Skeletal muscle cell (primary cell): ENCODE data around the gene SKAP1.
"Not testable (repeated sequence)": the region's sequence is repeated elsewhere in the genome, so short reads cannot be mapped to it uniquely, and the experiment has no call there.

ENCODE experiments used
- DNase-seq: peaks from one replicate; pipeline ENCODE4 v3.0.0-alpha.2; 2010; ENCODE audit warnings: low read depth
- H3K4me3 ChIP-seq: 2 replicates; pipeline ENCODE4 v1.5.1; 2011; ENCODE audit warnings: low read depth, mild to moderate bottlenecking, control low read depth, low read length, moderate library complexity

The SKAP1 gene

DNA sequence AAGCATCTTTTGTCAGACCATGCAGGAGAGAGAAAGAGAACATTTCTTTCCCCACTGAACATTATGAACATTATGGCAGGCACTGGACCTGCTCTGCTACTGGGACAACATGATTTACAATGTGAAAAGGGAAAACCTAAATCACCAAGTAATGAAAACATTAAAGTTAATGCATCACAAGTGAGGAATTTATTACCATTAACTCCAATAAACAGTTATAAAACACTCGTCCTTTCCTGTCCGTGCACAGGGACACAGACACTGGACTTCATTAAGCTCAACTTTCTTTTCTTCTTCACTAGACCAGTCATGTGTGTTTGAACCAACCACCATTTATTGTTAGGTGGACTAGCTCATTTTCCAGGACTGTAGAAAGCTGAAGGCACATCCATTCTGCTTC lies 227.1 kb downstream of the SKAP1 start:
- no peak for DNase-seq
- H3K4me3 ChIP-seq = no peak overlapping the region

DNA sequence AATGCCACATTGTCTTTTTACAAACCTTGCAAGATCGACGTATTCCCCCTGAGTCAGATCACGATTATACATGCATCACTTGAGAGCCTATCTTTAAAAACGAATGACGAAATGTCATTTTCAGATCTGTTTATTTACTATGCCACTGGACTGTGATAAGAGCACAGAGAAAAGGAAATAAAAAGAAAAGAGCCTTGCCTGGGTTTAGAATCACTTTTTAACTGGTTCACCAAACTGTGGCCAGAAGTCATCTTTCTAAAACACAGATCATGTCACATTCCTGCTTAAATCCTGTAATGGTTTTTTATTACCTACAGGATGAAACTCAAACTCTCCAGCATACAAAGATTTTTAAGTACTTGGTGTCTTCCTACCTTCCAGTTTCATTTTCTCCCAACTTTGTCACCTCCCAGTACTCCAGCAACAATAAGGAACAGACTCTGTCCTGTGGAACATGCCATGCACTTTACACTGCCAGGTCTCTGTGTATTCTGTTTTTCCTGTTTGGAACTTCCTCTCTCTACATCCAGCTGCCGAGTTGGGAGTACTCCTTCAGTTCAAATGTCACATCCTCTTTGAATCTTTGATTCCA lies 231.0 kb downstream of the SKAP1 start:
- H3K4me3 ChIP-seq = no peak overlapping the region
- no peak for DNase-seq

DNA sequence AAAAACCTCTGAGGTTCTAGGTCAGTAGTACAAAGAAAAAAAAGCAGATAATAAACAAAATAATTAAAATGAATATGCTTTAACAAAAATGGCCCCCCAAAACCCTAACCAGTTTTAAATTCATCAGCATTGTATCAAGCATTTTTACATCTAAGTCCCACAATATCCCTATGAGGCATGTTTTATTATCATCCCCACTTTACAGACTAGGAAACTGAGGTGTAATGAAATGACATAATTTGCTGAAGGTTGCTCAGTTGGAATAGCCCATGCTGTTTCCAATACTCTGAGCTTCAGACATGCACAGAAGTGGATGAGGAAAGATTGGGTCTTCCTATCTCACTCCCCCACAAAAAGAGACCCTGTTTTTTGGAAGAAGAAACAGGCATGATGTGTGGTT lies 234.1 kb downstream of the SKAP1 start:
- DNase-seq = no peak
- H3K4me3 ChIP-seq = no peak overlapping the region

DNA sequence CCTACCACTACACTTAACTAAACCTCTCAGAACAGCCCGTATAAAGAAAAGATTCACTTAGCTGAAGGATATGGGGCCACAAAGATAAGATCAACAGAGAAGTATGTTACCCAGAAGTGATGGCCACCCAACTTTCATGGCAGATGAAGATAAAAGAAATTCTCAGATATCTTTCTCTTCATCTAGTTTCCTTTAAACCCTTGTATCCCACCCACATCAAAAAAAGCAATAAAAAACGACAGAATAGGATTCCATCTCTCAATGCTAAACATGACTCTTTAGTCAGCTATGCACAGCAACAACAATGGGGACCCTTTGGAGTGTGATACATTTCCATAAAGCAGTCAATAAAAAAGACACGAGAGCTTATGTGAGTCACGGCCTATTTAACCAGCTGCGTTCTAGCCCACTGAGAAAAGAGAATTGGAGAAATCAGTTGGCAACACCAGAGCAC lies 235.9 kb downstream of the SKAP1 start:
- peak; percentile 52 for DNase-seq

GRCh38 chr17:48192321-48192731 lies 237.7 kb downstream of the SKAP1 start:
- DNase-seq = no peak
- no peak overlapping the region for H3K4me3 ChIP-seq

More for the DNA sequence above, 235.9 kb downstream of the SKAP1 start:
- H3K4me3 ChIP-seq = no peak overlapping the region

GRCh38 chr17:48191362-48191761 lies 238.7 kb downstream of the SKAP1 start:
- H3K4me3 ChIP-seq = no peak overlapping the region
- DNase-seq = no peak

- no peak overlapping the region for H3K4me3 ChIP-seq
- no peak for DNase-seq
Measured at GRCh38 chr17:48190871-48191270, 239.1 kb downstream of the SKAP1 start.

DNA sequence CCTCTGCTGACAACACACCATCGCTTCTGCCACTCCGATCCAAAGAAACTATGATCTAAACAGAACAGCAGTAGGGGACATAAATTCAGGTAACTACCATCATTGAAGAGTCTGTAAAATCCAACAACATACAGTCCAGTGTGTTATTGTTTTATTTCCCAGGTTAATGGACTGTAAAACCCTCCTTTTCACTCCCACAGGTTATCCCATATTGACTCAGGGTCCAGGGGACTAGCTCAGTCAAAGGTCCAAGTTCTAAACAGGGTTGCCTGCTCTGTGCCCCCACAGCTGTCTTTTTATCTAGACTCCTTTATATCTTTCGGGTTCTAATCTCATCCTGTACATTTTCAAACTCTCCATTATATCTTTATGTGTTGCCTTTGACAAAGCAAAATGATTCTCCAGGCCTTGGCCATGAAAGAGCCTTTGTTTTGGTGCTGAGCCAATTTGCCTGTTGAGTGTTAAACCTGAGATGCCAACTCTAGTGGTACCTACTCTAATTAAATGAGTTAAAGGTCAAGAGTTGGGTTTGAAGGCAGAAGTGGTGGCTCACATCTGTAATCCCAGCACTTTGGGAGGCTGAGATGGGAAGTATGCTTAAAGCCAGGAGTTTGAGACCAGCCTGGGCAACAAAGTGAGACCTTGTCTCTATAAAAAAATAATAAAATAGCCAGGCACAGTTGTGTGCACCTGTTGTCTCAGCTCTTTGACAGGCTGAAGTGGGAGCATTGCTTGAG lies 242.0 kb downstream of the SKAP1 start:
- H3K4me3 ChIP-seq = no peak overlapping the region
- DNase-seq = no peak

GRCh38 chr17:48186317-48186716 lies 243.7 kb downstream of the SKAP1 start:
- not testable (repeated sequence) for H3K4me3 ChIP-seq, DNase-seq

- H3K4me3 ChIP-seq = no peak overlapping the region
- no peak for DNase-seq
Measured at GRCh38 chr17:48184721-48185120, 245.3 kb downstream of the SKAP1 start.

DNA sequence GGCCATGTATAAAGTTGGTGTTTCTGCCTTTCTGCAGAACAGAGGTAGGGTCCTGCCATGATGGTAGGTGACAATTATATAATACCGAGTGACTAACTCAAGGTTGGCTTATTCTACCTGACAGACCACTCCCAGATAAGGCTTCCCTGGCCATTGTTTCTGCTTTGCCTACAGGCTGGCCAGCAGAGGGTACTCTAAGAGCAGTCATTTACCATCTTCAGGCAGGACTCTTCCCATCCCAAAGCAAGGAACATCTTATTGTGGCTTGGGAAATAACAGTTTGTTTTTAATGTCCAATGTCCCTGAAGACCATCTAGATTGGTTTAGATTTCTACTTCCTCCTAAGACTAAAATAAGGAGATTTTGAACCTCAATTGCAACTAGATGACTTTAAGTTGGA lies 248.4 kb downstream of the SKAP1 start:
- DNase-seq = no peak
- H3K4me3 ChIP-seq = no peak overlapping the region

- no peak overlapping the region for H3K4me3 ChIP-seq
- DNase-seq = no peak
Measured at GRCh38 chr17:48180842-48181629, 249.0 kb downstream of the SKAP1 start.

GRCh38 chr17:48179071-48179945 lies 250.7 kb downstream of the SKAP1 start:
- DNase-seq = no peak

DNA sequence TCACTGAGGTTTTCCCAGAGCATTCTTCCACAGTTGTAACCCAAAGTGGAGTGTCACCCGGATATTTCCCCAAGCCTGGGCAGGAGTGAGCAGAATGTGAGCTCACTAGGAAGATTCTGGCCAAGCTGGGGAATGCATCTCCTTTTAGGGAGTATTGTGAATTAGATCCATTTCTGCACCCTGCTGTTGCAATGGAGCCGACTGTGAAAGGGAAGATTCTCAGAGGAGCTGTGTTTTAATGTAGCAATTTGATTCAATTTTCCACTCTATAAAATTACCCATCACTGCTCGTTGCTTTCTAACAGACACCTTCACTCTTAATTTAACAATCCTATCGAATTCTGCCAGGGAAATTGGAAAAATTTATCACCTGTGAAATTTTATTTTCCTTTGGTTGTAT lies 251.7 kb downstream of the SKAP1 start:
- no peak overlapping the region for H3K4me3 ChIP-seq
- DNase-seq = no peak

More at GRCh38 chr17:48179071-48179945, 250.7 kb downstream of the SKAP1 start:
- no peak overlapping the region for H3K4me3 ChIP-seq

- H3K4me3 ChIP-seq = no peak overlapping the region
- no peak for DNase-seq
Measured at GRCh38 chr17:48177816-48178215, 252.2 kb downstream of the SKAP1 start.

GRCh38 chr17:48176471-48176855 lies 253.6 kb downstream of the SKAP1 start:
- no peak for DNase-seq
- H3K4me3 ChIP-seq = no peak overlapping the region

DNA sequence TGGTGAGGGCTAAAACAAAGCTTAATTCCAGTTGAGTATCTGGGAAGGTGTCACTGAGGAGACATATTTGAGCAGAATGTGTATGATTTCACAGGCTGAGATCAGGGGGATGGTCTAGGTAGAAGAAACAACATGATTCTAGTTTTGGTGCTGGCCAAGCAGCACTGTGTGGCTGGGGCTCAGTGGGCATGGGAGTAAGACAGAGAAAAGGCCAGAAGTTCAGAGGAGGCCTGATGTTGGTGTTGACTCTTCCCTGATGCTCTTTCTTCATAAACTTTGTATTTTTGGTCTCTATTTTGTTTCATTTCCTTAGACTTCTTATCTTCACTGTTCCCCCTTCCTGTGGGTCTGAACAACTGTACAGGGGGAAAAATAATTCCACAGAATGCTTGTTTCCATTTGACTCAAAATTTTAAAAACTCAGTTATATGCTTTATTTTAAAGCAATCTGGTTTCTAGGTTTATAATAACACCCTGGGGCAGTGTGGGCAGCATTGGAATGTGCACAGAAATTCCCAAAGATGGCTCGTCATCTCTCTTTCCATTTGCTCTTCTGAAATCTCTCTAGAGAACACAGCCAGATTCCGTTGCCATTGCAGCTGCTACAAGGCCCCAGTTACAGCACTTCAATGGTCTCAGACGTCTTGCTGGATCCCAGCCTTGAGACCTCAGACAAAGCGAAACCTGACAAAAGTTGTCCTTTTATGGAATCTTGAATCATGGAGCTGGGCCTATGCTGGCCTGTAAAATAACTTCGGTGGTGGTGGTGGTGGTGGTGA lies 254.1 kb downstream of the SKAP1 start:
- peak; percentile 61 for DNase-seq
- H3K4me3 ChIP-seq = no peak overlapping the region

GRCh38 chr17:48174833-48175523 lies 255.0 kb downstream of the SKAP1 start:
- no peak overlapping the region for H3K4me3 ChIP-seq
- DNase-seq = no peak
